ENCODE results near the gene ABCA2. TPM values are rescaled to one million over a fixed set of nuclear protein-coding genes. Genes with fewer than 3 reads are reported as not detected.
A peak's percentile ranks its signal among the peaks of the same experiment; 100 is the strongest.

ABCA2 gene
- total and polyA plus RNA-seq, 9 of the 15 experiments (the other 6 are each of a cell fraction or from before 2014, with no cell fraction given) = 0.69 to 16.3 (median 6.1) TPM; not detected in 2

DNA sequence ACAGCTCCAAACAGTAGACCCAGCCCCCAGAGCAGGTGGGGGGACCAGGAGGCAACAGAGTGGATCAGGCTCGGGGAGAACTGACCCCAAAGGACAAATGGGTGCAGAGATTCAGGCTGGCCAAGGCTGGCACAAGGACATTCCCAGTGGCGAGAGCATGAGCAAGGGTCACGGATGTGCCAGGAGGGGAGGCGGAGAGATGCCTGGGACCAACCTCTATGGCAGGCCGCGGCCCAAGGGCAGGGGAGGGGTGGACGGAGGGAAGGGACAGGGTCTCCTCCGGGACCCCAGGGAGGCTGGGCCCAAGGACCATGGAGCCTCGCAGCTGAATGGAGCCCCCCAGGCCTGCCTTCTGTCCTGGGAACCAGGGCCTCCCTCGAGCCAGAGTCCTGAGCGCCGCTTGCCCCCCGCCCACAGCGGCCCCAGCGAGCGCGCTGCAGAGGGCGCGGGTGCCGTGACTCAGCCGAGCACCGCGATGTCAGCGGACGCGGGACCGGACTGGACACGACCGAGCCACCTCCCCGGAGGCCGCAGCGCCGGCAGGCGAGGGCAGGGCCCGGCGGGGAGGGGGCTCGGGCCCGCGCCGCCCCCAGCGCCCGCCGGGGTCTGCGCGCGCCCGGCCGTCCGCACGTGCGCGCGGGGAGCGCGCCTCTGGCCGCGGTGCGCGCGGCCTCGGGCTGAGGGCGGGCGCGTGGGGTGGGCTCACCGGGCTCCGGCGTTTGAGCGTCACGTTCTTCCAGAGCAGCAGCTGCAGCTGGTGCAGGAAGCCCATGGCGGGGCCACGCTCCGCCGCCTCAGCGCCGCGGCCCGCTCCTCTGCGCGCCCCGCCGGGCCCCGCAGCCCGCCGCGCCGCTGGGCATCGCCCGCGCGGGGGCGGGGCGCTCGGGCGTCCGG, at the start of gene ABCA2 (continued):
- TF ChIP-seq, protein P1, sequence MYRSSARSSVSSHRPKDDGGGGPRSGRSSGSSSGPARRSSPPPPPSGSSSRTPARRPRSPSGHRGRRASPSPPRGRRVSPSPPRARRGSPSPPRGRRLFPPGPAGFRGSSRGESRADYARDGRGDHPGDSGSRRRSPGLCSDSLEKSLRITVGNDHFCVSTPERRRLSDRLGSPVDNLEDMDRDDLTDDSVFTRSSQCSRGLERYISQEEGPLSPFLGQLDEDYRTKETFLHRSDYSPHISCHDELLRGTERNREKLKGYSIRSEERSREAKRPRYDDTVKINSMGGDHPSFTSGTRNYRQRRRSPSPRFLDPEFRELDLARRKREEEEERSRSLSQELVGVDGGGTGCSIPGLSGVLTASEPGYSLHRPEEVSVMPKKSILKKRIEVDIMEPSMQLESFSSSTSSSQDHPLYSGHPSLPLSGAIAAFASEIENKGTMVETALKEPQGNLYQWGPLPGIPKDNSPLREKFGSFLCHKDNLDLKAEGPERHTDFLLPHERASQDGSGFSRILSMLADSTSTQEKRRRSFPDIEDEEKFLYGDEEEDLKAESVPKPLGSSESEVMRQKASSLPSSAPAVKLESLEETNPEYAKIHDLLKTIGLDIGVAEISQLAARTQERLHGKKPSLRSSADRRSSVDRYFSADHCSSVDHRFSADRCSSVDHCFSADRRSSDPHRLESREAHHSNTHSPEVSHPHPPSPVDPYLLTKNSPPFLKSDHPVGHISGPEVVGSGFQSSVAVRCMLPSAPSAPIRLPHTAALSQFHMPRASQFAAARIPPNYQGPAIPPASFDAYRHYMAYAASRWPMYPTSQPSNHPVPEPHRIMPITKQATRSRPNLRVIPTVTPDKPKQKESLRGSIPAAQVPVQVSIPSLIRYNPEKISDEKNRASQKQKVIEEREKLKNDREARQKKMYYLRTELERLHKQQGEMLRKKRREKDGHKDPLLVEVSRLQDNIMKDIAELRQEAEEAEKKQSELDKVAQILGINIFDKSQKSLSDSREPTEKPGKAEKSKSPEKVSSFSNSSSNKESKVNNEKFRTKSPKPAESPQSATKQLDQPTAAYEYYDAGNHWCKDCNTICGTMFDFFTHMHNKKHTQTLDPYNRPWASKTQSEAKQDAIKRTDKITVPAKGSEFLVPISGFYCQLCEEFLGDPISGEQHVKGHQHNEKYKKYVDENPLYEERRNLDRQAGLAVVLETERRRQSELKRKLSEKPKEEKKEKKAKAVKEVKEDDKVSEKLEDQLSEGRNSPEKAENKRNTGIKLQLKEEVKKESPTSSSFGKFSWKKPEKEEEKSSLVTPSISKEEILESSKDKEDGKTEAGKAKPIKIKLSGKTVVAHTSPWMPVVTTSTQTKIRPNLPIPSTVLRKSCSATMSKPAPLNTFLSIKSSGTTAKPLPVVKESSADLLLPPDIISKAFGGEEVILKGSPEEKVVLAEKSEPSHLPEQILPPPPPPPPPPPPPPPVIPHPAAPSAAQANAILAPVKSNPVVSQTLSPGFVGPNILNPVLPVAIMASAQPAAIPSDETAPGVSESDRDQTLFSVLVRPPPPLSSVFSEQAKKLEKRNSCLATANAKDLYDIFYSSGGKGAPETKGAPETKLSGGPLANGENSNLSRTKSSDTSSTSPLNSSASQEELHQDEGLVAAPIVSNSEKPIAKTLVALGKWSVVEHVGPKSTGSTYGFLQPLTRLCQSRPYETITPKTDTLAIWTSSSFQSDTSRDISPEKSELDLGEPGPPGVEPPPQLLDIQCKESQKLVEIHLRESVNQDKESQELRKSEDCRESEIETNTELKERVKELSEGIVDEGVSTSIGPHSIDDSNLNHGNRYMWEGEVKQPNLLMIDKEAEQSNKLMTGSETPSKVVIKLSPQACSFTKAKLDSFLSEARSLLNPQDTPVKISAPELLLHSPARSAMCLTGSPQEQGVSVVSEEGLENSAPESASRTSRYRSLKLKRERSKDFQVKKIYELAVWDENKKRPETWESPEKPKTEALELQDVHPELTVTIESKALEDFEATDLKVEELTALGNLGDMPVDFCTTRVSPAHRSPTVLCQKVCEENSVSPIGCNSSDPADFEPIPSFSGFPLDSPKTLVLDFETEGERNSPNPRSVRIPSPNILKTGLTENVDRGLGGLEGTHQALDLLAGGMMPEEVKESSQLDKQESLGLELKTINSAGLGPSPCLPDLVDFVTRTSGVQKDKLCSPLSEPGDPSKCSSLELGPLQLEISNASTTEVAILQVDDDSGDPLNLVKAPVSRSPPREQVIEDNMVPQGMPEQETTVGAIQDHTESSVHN (IDR thresholded peaks at IDR 0.05; ENCODE audit: borderline replicate concordance in 1 of 2, low read depth in 1 of 2) = no peak
- no peak for TF ChIP-seq TAF9B (IDR thresholded peaks at IDR 0.05; ENCODE audit: partially characterized antibody)
- TF ChIP-seq SMAD3 (CRISPR knock-in tag; conservative IDR thresholded peaks at IDR 0.05) = no peak
- TF ChIP-seq HDAC2 (IDR thresholded peaks at IDR 0.05) = no peak
- TF ChIP-seq, protein P2, sequence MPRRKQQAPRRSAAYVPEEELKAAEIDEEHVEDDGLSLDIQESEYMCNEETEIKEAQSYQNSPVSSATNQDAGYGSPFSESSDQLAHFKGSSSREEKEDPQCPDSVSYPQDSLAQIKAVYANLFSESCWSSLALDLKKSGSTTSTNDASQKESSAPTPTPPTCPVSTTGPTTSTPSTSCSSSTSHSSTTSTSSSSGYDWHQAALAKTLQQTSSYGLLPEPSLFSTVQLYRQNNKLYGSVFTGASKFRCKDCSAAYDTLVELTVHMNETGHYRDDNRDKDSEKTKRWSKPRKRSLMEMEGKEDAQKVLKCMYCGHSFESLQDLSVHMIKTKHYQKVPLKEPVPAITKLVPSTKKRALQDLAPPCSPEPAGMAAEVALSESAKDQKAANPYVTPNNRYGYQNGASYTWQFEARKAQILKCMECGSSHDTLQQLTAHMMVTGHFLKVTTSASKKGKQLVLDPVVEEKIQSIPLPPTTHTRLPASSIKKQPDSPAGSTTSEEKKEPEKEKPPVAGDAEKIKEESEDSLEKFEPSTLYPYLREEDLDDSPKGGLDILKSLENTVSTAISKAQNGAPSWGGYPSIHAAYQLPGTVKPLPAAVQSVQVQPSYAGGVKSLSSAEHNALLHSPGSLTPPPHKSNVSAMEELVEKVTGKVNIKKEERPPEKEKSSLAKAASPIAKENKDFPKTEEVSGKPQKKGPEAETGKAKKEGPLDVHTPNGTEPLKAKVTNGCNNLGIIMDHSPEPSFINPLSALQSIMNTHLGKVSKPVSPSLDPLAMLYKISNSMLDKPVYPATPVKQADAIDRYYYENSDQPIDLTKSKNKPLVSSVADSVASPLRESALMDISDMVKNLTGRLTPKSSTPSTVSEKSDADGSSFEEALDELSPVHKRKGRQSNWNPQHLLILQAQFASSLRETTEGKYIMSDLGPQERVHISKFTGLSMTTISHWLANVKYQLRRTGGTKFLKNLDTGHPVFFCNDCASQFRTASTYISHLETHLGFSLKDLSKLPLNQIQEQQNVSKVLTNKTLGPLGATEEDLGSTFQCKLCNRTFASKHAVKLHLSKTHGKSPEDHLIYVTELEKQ (CRISPR knock-in tag; IDR thresholded peaks at IDR 0.05) = no peak
- 0 out of 2 replicates have a peak, but pooled peaks have one; percentile 28 for TF ChIP-seq GABPB1 (CRISPR knock-in tag; IDR thresholded peaks at IDR 0.05)
- no peak for TF ChIP-seq ZKSCAN3 (CRISPR knock-in tag; IDR thresholded peaks at IDR 0.05)
- TF ChIP-seq, protein P3, sequence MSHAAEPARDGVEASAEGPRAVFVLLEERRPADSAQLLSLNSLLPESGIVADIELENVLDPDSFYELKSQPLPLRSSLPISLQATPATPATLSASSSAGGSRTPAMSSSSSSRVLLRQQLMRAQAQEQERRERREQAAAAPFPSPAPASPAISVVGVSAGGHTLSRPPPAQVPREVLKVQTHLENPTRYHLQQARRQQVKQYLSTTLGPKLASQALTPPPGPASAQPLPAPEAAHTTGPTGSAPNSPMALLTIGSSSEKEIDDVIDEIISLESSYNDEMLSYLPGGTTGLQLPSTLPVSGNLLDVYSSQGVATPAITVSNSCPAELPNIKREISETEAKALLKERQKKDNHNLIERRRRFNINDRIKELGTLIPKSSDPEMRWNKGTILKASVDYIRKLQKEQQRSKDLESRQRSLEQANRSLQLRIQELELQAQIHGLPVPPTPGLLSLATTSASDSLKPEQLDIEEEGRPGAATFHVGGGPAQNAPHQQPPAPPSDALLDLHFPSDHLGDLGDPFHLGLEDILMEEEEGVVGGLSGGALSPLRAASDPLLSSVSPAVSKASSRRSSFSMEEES (CRISPR knock-in tag; IDR thresholded peaks at IDR 0.05) = no peak
- no peak for TF ChIP-seq HMG20B (CRISPR knock-in tag; IDR thresholded peaks at IDR 0.05)
- TF ChIP-seq HMGN3 (IDR thresholded peaks at IDR 0.05; ENCODE audit: borderline replicate concordance, extremely low read depth, insufficient read length, low read depth, low read length) = peak; percentile 21
